ENCODE results near the gene DCDC2C. TPM values are rescaled to one million over a fixed set of nuclear protein-coding genes. Genes with fewer than 3 reads are reported as not detected.

The DCDC2C gene
- total RNA-seq, 1 donor from 2014 or later, result not detected

- no peak overlapping the region for H3K4me3 ChIP-seq (ENCODE audit: low read depth, low read length)
- no peak for DNase-seq (ENCODE audit: low read depth)
- TF ChIP-seq, protein P1, sequence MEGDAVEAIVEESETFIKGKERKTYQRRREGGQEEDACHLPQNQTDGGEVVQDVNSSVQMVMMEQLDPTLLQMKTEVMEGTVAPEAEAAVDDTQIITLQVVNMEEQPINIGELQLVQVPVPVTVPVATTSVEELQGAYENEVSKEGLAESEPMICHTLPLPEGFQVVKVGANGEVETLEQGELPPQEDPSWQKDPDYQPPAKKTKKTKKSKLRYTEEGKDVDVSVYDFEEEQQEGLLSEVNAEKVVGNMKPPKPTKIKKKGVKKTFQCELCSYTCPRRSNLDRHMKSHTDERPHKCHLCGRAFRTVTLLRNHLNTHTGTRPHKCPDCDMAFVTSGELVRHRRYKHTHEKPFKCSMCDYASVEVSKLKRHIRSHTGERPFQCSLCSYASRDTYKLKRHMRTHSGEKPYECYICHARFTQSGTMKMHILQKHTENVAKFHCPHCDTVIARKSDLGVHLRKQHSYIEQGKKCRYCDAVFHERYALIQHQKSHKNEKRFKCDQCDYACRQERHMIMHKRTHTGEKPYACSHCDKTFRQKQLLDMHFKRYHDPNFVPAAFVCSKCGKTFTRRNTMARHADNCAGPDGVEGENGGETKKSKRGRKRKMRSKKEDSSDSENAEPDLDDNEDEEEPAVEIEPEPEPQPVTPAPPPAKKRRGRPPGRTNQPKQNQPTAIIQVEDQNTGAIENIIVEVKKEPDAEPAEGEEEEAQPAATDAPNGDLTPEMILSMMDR (conservative IDR thresholded peaks at IDR 0.05; ENCODE audit: low read depth, low read length), result no peak
These were observed 82.5 kb downstream of the DCDC2C start for GRCh38 chr2:3785890-3786273.

DNA sequence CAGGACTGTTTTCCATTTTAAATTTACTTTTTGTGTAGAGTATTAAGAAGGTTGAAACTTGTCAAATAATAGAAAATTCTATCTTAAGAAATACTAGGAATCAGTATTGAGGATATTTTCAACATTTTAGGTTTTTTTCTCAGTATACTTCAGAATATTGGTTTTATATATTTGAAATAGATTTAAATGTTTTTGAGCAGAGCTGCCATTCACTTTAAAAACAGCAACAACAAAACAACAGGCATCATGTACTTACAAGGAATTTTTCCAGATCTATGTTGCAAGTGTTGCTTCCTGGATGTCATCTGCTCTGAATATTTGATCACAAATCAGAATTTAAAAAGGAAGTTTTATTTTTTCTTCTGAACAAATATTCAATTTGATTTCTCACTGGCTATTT lies 84.4 kb downstream of the DCDC2C start:
- TF ChIP-seq, protein P1 (conservative IDR thresholded peaks at IDR 0.05; ENCODE audit: low read depth, low read length), result no peak
- DNase-seq (ENCODE audit: low read depth), result no peak
- H3K4me3 ChIP-seq (ENCODE audit: low read depth, low read length), result no peak overlapping the region

GRCh38 chr2:3789256-3789655 lies 85.9 kb downstream of the DCDC2C start:
- no peak overlapping the region for H3K4me3 ChIP-seq (ENCODE audit: low read depth, low read length)
- TF ChIP-seq, protein P1 (conservative IDR thresholded peaks at IDR 0.05; ENCODE audit: low read depth, low read length), result no peak
- no peak for DNase-seq (ENCODE audit: low read depth)

- TF ChIP-seq, protein P1 (conservative IDR thresholded peaks at IDR 0.05; ENCODE audit: low read depth, low read length), result no peak
- no peak overlapping the region for H3K4me3 ChIP-seq (ENCODE audit: low read depth, low read length)
These were observed 89.9 kb downstream of the DCDC2C start for GRCh38 chr2:3793249-3793648.

DNA sequence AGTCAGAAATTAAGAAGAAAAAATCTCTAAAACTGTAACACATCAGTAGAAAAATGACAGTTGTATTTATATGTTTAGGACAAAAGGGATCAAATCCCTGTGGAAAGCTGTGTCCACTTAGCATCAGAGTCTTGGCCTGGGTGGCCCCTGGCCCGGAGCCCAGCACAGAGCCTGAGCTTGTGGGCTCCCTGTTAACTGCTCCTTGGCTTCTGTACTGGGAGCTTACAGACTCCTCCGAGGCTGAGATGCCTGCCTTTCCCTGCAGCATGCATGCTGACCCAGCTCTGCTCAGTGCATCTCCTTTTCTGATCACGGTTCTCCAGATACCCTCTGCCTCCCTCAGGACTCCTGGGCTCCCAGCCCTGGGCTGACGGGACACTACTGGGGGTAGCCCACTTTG lies 98.1 kb downstream of the DCDC2C start:
- TF ChIP-seq, protein P1 (conservative IDR thresholded peaks at IDR 0.05; ENCODE audit: low read depth, low read length), result no peak
- no peak for DNase-seq (ENCODE audit: low read depth)
- H3K4me3 ChIP-seq (ENCODE audit: low read depth, low read length), result no peak overlapping the region

More at GRCh38 chr2:3793249-3793648, 89.9 kb downstream of the DCDC2C start:
- no peak for DNase-seq (ENCODE audit: low read depth)

DNA sequence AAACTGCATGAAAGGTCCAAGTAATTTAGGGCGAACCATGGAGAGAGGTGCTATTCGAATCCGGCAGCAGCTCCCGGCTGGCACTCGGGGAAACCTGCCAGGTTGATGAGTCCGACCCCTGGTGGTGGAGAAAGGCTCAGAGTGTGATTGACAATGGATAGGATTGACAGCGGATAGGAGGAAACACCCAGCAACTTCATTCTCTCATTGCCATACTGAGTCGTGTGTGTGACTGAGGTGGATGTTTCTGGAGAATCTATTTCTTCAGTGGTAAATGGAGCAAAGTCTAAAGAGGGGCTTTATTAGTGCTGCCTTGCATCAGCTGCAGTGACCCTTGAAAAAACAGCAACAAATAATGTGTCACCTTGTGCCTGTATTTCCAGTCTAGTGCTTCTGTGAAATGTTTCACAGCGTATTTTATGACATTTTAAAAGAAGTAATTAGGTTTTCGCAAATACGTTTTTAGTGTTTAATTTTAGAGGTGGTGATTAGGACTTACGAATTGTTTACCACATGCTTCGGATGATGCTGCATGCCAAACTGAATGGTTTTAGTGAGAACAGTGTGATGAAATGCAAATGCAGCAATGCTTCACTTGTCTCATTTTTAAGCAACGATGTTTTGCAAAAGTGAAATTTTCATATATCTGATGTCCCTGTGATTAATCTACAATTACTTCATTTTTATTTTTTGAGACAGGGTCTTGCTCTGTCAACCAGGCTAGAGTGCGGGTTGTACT lies 102.0 kb downstream of the DCDC2C start:
- no peak for DNase-seq (ENCODE audit: low read depth)
- no peak overlapping the region for H3K4me3 ChIP-seq (ENCODE audit: low read depth, low read length)
- TF ChIP-seq, protein P1 (conservative IDR thresholded peaks at IDR 0.05; ENCODE audit: low read depth, low read length), result peak; percentile 78

- no peak overlapping the region for H3K4me3 ChIP-seq (ENCODE audit: low read depth, low read length)
- TF ChIP-seq, protein P1 (conservative IDR thresholded peaks at IDR 0.05; ENCODE audit: low read depth, low read length), result no peak
- no peak for DNase-seq (ENCODE audit: low read depth)
These were observed 102.8 kb downstream of the DCDC2C start for GRCh38 chr2:3806168-3806567.

Data from epithelial cell of proximal tubule (primary cell).